ENCODE results near the gene BTRC.
"Not testable (repeated sequence)": the region's sequence is repeated elsewhere in the genome, so short reads cannot be mapped to it uniquely, and the experiment has no call there.

Gene BTRC

GRCh38 chr10:101380353-101381017, 26.5 kb downstream of the BTRC start:
- H3K27ac ChIP-seq = no peak overlapping the region
- no peak overlapping the region for H3K4me3 ChIP-seq
- DNase-seq (ENCODE audit: low spot score) = no peak
- TF ChIP-seq CTCF (IDR thresholded peaks at IDR 0.05) = no peak

- no peak for TF ChIP-seq CTCF (IDR thresholded peaks at IDR 0.05)
- Histone ChIP-seq H3K27ac (no peak overlapping the region), H3K4me3 (no peak overlapping the region)
- DNase-seq (ENCODE audit: low spot score) = no peak
Measured at GRCh38 chr10:101385866-101386658, 32.1 kb downstream of the BTRC start.

- TF ChIP-seq CTCF (IDR thresholded peaks at IDR 0.05) = no peak
Measured at GRCh38 chr10:101386659-101387259, 32.8 kb downstream of the BTRC start.

GRCh38 chr10:101388676-101389276, 34.8 kb downstream of the BTRC start:
- no peak overlapping the region for H3K4me3 ChIP-seq
- no peak overlapping the region for H3K27ac ChIP-seq
- no peak for DNase-seq (ENCODE audit: low spot score)
- TF ChIP-seq CTCF (IDR thresholded peaks at IDR 0.05) = no peak

More at GRCh38 chr10:101386659-101387259, 32.8 kb downstream of the BTRC start:
- DNase-seq (ENCODE audit: low spot score) = no peak
- Histone ChIP-seq H3K27ac (no peak overlapping the region), H3K4me3 (no peak overlapping the region)

GRCh38 chr10:101389532-101389931, 35.6 kb downstream of the BTRC start:
- H3K4me3 ChIP-seq; DNase-seq (ENCODE audit: low spot score): not testable (repeated sequence)

GRCh38 chr10:101389986-101390531, 36.1 kb downstream of the BTRC start:
- Histone ChIP-seq H3K27ac (no peak overlapping the region), H3K4me3 (no peak overlapping the region)
- TF ChIP-seq CTCF (IDR thresholded peaks at IDR 0.05) = no peak
- no peak for DNase-seq (ENCODE audit: low spot score)

More at GRCh38 chr10:101389532-101389931, 35.6 kb downstream of the BTRC start:
- not testable (repeated sequence) for H3K27ac ChIP-seq

GRCh38 chr10:101393378-101393777, 39.4 kb downstream of the BTRC start:
- Histone ChIP-seq H3K27ac (no peak overlapping the region), H3K4me3 (no peak overlapping the region)
- no peak for DNase-seq (ENCODE audit: low spot score)
- TF ChIP-seq CTCF (IDR thresholded peaks at IDR 0.05) = no peak

Measured in coronary artery (tissue), 2 donors.